Thoracic aorta (tissue), 2 donors: ENCODE measurements around the gene FAM110D. TPM values are rescaled to one million over a fixed set of nuclear protein-coding genes. Genes with fewer than 3 reads are reported as not detected.
A peak's percentile ranks its signal among the peaks of the same experiment; 100 is the strongest.

Source experiments
- ATAC-seq: fragments of 150-250 bp; one replicate; pipeline ENCODE4 v1.8.0; 2017; ENCODE audit warnings: low read depth; ENCODE audit not compliant: insufficient number of reproducible peaks, low FRiP score
- DNase-seq: peaks from one replicate; pipeline ENCODE4 v3.0.0-alpha.2; 2020; ENCODE audit warnings: low spot score
- H3K27ac ChIP-seq, 2 donors: fragments of 200-600 bp; sonication (generic); 1 replicate in 1 of 2; 2 replicates in 1 of 2; pipeline ENCODE4 v1.5.1; 2016; ENCODE audit warnings: mild to moderate bottlenecking in 2 of 2, moderate library complexity in 2 of 2
- H3K27me3 ChIP-seq: fragments of 200-600 bp; sonication (generic); replicated peaks from 2 replicates; pipeline ENCODE4 v1.6.0; 2016; ENCODE audit warnings: mild to moderate bottlenecking; ENCODE audit not compliant: insufficient read depth
- H3K36me3 ChIP-seq: fragments of 200-600 bp; sonication (generic); one replicate; pipeline ENCODE4 v1.5.1; 2016
- H3K4me1 ChIP-seq, 2 donors: fragments of 200-600 bp; sonication (generic); 1 replicate in 1 of 2; 2 replicates in 1 of 2; pipeline versions ENCODE4 v1.5.1 to v1.6.0; 2016; ENCODE audit warnings: low read depth in 2 of 2, mild to moderate bottlenecking in 1 of 2; ENCODE audit not compliant: control insufficient read depth in 1 of 2
- H3K4me3 ChIP-seq: fragments of 200-600 bp; sonication (generic); 2 replicates; pipeline ENCODE4 v1.5.1; 2016; ENCODE audit warnings: mild to moderate bottlenecking
- H3K9me3 ChIP-seq: fragments of 200-600 bp; sonication (generic); 2 replicates; pipeline ENCODE4 v1.5.1; 2016
- total RNA-seq, 2 donors: library from RNA; depleted of rRNA; stranded (reverse); fragments of >200 nt; gene quantifications; one replicate each; pipeline versions ENCODE4 v1.1.0 to v1.2.3, GENCODE V29; 2016
- TF ChIP-seq, protein P1 (sequence below): fragments of 200-600 bp; sonication (generic); IDR thresholded peaks from one replicate; pipeline ENCODE4 v1.5.1; 2019; ENCODE audit warnings: antibody characterized with exemption

FAM110D gene
- total RNA-seq: 10 to 100 TPM in 1 of 2 donors, 1 to 10 TPM in 1; 9.9 to 10.6 TPM

DNA sequence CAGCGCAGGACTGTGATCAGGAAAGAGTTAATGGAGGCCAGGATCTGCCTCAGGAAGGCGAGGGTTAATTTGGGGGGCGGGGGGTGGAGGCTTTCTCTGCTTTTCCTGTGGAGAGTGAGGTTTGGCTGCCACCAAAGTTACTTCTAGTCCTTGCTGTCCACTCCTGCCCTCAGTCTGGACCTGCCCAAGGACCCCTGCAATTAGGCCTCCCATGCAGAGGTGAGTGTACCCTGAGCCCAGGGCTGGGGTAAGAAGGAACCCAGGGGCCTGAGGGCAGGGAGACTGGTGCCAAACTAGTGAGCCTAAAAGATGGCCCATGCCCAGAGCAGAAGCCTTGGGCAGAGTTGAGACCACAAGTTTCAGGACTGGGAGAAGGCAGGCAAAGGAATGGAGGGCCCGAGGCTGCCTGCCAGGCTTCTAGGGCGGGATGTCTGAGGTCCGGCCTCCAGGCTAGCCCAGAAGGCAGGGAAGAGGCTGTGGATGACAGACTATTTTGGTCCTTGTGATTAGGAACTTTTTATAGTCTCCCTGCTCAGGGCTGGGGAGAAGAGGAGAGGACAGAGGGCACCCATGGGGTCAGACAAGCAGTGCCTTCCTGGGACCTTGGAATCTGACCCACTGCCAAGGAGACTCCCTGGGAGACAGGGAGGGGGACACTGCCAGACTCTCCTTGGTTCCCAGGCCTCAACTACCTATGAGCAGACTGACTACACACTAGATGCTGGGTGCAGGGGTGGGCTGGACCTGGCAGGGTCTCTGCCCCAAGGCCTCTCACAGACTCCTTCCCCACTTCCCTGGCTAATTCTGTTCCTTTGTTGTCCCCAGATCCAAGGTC, at the start of gene FAM110D:
Gene FAM110D (plus strand): TSS at position 172 of the 835 bp plus-strand sequence. CDS start 2,213 bp downstream, outside the sequence.
- DNase-seq (no peak), ATAC-seq (no peak)
- Histone ChIP-seq H3K27me3 (no peaks in the 10 kb centered on the region), H3K27ac (no peak within 1 kb of the TSS), H3K36me3 (no peaks in the 10 kb centered on the region), H3K4me1 (peaks cover 0 to 12% of the 10 kb centered on the region in 2 donors), H3K4me3 (peak within 1 kb of the TSS; percentile 22), H3K9me3 (no peaks in the 10 kb centered on the region)
- TF ChIP-seq, protein P1, sequence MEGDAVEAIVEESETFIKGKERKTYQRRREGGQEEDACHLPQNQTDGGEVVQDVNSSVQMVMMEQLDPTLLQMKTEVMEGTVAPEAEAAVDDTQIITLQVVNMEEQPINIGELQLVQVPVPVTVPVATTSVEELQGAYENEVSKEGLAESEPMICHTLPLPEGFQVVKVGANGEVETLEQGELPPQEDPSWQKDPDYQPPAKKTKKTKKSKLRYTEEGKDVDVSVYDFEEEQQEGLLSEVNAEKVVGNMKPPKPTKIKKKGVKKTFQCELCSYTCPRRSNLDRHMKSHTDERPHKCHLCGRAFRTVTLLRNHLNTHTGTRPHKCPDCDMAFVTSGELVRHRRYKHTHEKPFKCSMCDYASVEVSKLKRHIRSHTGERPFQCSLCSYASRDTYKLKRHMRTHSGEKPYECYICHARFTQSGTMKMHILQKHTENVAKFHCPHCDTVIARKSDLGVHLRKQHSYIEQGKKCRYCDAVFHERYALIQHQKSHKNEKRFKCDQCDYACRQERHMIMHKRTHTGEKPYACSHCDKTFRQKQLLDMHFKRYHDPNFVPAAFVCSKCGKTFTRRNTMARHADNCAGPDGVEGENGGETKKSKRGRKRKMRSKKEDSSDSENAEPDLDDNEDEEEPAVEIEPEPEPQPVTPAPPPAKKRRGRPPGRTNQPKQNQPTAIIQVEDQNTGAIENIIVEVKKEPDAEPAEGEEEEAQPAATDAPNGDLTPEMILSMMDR: no peak

DNA sequence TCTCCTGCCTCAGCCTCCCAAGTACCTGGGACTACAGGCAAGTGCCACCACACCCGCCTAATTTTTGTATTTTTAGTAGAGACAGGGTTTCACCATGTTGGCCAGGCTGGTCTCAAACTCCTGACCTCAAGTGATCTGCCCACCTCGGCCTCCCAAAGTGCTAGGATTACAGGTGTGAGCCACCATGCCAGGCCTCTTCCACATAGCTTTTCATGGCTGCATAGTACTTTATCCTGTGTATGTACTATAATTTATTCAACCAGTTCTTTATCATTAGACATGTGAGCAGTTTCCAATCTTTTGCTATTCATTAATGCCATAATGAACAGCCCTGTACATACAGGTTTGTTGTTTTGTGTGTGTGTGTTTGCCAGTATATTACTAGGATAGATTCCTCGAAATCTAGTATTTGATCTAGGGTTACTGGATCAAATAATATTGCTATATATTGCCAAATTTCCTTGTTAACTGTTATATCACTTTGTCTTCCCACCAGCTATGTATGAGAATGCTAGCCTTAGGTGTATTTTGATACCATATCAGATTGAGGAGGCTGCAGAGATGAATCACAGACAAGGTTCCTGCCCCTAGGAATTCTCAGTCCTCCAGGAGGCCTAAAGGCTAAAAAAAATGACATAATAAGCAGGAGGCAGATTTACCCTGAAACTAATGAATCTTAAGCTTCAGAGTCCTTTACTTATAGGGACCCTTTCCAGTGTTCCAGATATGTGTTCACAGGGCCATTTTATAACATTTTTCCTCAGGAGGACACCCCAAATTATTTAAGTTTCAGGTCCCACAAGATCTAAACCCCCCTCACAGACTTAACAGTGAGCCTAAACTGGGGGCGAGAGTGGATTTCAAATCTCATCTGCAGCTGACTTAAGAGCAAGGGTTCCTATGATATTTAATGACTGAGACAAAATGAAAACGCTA, 49.4 kb upstream of the FAM110D start:
- no peak overlapping the region for H3K27ac ChIP-seq
- TF ChIP-seq, protein P1: no peak
- DNase-seq (no peak), ATAC-seq (no peak)
- no peaks in the 10 kb centered on the region for H3K27me3 ChIP-seq
- H3K4me3 ChIP-seq: no peak overlapping the region
- H3K9me3 ChIP-seq: no peaks in the 10 kb centered on the region
- H3K4me1 ChIP-seq: peaks cover 8 to 17% of the 10 kb centered on the region in 2 donors
- no peaks in the 10 kb centered on the region for H3K36me3 ChIP-seq

DNA sequence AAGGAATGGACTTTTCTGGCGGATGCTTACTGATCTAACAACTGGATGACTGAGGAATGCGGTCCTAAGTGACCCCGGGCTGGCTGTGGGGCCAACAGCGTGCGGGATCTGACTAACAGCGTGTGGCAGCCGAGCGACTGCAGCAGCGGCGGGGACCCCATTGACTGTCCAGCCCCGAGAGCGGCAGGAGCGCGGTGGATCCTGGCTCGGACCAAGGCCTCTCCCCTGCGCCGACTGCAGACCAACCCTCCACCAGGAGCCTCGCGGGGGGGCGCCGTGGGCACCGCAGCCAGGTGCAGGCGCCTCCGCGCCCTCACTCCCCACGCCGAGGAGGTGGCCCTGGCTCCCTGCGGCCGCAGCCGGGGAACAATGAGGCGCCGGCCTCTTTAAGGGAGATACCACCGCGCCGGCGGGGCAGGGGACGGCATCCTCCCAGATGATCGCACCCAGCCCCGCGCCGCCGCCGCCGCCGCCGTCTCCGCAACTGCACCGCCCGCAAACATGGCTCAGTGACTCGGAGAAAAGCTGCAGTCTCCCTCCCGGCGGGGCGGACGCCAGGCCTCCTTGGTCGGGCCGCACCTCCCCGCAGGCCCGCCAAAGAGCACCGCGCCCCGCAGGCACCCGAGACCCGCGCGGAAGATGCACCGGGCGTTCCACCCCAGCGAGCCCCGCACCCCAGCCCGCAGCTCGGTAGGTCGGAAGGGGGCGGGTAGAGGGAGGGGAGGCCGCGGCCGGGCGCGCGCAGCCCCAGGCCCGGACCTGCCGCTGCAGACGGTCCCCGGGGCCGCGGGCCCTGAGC, 47.9 kb upstream of the FAM110D start:
- Histone ChIP-seq H3K27me3 (no peaks in the 10 kb centered on the region), H3K4me3 (peak overlapping the region; percentile 87), H3K4me1 (peaks cover 8 to 17% of the 10 kb centered on the region in 2 donors), H3K36me3 (peaks cover 5% of the 10 kb centered on the region), H3K9me3 (no peaks in the 10 kb centered on the region), H3K27ac (peak overlapping the region; percentile 87)
- DNase-seq (peak; percentile 11), ATAC-seq (peak; percentile 23)
- TF ChIP-seq, protein P1: no peak

DNA sequence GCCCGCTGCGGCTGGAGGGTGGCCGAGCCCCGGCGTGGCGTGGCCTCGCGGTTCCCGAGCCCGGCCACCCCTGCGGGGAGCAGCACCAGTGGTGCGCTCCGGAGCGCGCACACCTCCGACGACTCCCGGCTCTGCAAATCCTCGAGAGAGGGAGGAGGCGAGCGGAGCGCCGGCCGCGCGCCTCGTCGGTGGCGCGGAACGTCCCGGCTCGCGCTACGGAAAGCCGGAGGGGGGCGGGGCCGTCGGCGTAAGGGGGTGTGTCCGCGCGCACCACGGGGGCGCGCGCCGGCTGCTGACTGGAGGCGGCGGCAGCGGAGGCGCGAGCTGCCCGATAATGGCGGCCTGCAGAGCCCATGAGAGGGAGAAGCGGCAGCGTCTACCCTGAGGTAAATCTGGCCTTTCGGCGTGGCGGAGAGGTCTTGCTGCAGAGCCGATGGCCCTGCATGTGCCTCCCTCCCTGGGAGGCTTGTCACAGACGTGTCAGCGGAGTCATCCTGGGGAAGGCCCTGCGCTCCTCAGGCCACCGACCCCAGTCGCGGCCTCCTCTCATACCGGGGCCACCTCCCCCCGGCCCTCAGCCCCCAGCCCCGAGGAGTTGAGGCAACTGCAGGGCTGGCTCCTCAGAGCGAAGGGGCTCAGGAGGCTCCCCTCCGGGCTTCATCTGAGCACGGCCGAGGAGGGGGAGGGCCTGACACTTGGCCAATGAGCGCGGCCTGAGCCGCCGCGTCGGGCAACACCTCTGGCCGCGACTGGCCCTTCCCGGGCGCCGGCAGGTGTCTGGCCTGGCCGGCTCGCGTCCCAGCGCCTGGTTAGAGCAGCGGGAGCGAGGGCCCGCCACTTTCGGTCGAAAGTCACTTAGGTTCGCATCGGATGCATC, 47.1 kb upstream of the FAM110D start, which contains the start of gene PDIK1L:
Gene PDIK1L (plus strand): TSS at position 295 of the 877 bp plus-strand sequence. CDS start 2,485 bp downstream, outside the sequence.
- ATAC-seq: peak; percentile 93
- peak; percentile 32 for DNase-seq
- peaks cover 8 to 17% of the 10 kb centered on the region in 2 donors for H3K4me1 ChIP-seq
- peak within 1 kb of the TSS; percentile 87 for H3K27ac ChIP-seq
- no peaks in the 10 kb centered on the region for H3K27me3 ChIP-seq
- peak within 1 kb of the TSS; percentile 87 for H3K4me3 ChIP-seq
- no peaks in the 10 kb centered on the region for H3K9me3 ChIP-seq
- TF ChIP-seq, protein P1: no peak
- peaks cover 8% of the 10 kb centered on the region for H3K36me3 ChIP-seq
